Stimulated activated naive B cell treated with anti-CD40 and anti-IgM and Interleukin-4, amounts not matched to agents 10 μg/mL and 1 μg/mL and 100 μg/mL, for 72 hours (primary cell): ENCODE results near the gene CD99L2.
A peak's percentile ranks its signal among the peaks of the same experiment; 100 is the strongest.
"Not testable (repeated sequence)": the region's sequence is repeated elsewhere in the genome, so short reads cannot be mapped to it uniquely, and the experiment has no call there.

Experiments
- ATAC-seq, 2 donors: fragments of 150-1000 bp; cut with Tn5 transposase; replicated peaks; 2 replicates each; pipeline ENCODE4 v1.10.0; 2021; ENCODE audit warnings: moderate library complexity in 1 of 2
- DNase-seq: peaks from one replicate; pipeline ENCODE4 v3.0.0; 2021
- H3K27ac Mint-ChIP-seq: one replicate; pipeline ENCODE4 v1.8.0; 2022; ENCODE audit warnings: mild to moderate bottlenecking, mixed read lengths
- H3K27me3 Mint-ChIP-seq, 2 donors: one replicate each; pipeline ENCODE4 v1.8.0; 2022; ENCODE audit warnings: mixed read lengths in 2 of 2
- H3K36me3 Mint-ChIP-seq, 2 donors: one replicate each; pipeline ENCODE4 v1.8.0; 2022; ENCODE audit warnings: mixed read lengths in 2 of 2, mild to moderate bottlenecking in 1 of 2
- H3K4me1 Mint-ChIP-seq, 2 donors: one replicate each; pipeline ENCODE4 v1.8.0; 2022; ENCODE audit warnings: mixed read lengths in 2 of 2, mild to moderate bottlenecking in 1 of 2
- H3K4me3 Mint-ChIP-seq, 2 donors: one replicate each; pipeline ENCODE4 v1.8.0; 2022; ENCODE audit warnings: mild to moderate bottlenecking in 2 of 2, mixed read lengths in 2 of 2, moderate library complexity in 1 of 2
- H3K9me3 Mint-ChIP-seq, 2 donors: one replicate each; pipeline ENCODE4 v1.8.0; 2022; ENCODE audit warnings: mixed read lengths in 2 of 2, mild to moderate bottlenecking in 1 of 2

CD99L2 gene

GRCh38 chrX:150907474-150907873, 9.0 kb upstream of the CD99L2 start:
- Mint-ChIP-seq H3K27me3 (peaks cover 22% of the 10 kb centered on the region in 2 donors), H3K9me3 (no peaks in the 10 kb centered on the region), H3K4me3 (no peak overlapping the region), H3K4me1 (no peaks in the 10 kb centered on the region), H3K27ac (no peak overlapping the region), H3K36me3 (no peaks in the 10 kb centered on the region)
- DNase-seq (no peak), ATAC-seq (no peak)

GRCh38 chrX:150906694-150907093, 8.2 kb upstream of the CD99L2 start:
- Mint-ChIP-seq H3K4me3 (no peak overlapping the region), H3K36me3 (no peaks in the 10 kb centered on the region), H3K4me1 (no peaks in the 10 kb centered on the region), H3K9me3 (no peaks in the 10 kb centered on the region), H3K27me3 (peaks cover 17 to 23% of the 10 kb centered on the region in 2 donors), H3K27ac (no peak overlapping the region)
- no peak for DNase-seq
- no peak for ATAC-seq

- no peak overlapping the region for H3K4me3 Mint-ChIP-seq
- ATAC-seq, result no peak
- no peak for DNase-seq
Measured at GRCh38 chrX:150905293-150905692, 6.8 kb upstream of the CD99L2 start.

GRCh38 chrX:150903110-150903508, 4.6 kb upstream of the CD99L2 start:
- Mint-ChIP-seq H3K27me3 (peaks cover 17 to 27% of the 10 kb centered on the region in 2 donors), H3K4me3 (no peak overlapping the region), H3K9me3 (no peaks in the 10 kb centered on the region), H3K4me1 (no peaks in the 10 kb centered on the region), H3K36me3 (no peaks in the 10 kb centered on the region), H3K27ac (no peak overlapping the region)
- DNase-seq (no peak), ATAC-seq (no peak)

More at GRCh38 chrX:150905293-150905692, 6.8 kb upstream of the CD99L2 start:
- Mint-ChIP-seq H3K27me3 (peaks cover 17 to 27% of the 10 kb centered on the region in 2 donors), H3K4me1 (no peaks in the 10 kb centered on the region), H3K36me3 (no peaks in the 10 kb centered on the region), H3K27ac (no peak overlapping the region), H3K9me3 (no peaks in the 10 kb centered on the region)

GRCh38 chrX:150902434-150903109, 4.1 kb upstream of the CD99L2 start:
- Mint-ChIP-seq H3K27me3 (peaks cover 17 to 27% of the 10 kb centered on the region in 2 donors), H3K36me3 (no peaks in the 10 kb centered on the region), H3K9me3 (no peaks in the 10 kb centered on the region), H3K4me1 (no peaks in the 10 kb centered on the region), H3K27ac (no peak overlapping the region), H3K4me3 (no peak overlapping the region)
- no peak for DNase-seq
- ATAC-seq, result no peak

- Mint-ChIP-seq H3K27me3 (peaks cover 9 to 13% of the 10 kb centered on the region in 2 donors), H3K36me3 (peaks cover 0 to 3% of the 10 kb centered on the region in 2 donors), H3K9me3 (no peaks in the 10 kb centered on the region), H3K4me3 (peak overlapping the region; percentile 87 to 90), H3K27ac (peak overlapping the region; percentile 80), H3K4me1 (peaks cover 3 to 5% of the 10 kb centered on the region in 2 donors)
- DNase-seq (peak; percentile 24), ATAC-seq (peak; percentile 64 to 70)
Measured at GRCh38 chrX:150899191-150899757, 806 bp upstream of the CD99L2 start.

- Mint-ChIP-seq H3K27ac (no peak overlapping the region), H3K4me3 (peak overlapping the region; percentile 62 to 87), H3K9me3 (no peaks in the 10 kb centered on the region), H3K36me3 (peaks cover 0 to 3% of the 10 kb centered on the region in 2 donors), H3K4me1 (peaks cover 3 to 5% of the 10 kb centered on the region in 2 donors), H3K27me3 (peaks cover 0 to 4% of the 10 kb centered on the region in 2 donors)
- ATAC-seq (peak; percentile 1 to 4), DNase-seq (peak; percentile 2)
Measured at GRCh38 chrX:150897421-150898320, 797 bp downstream of the CD99L2 start.

- H3K36me3 Mint-ChIP-seq, result peaks cover 0 to 3% of the 10 kb centered on the region in 2 donors
- no peak overlapping the region for H3K4me3 Mint-ChIP-seq
- H3K27me3 Mint-ChIP-seq, result peaks cover 0 to 3% of the 10 kb centered on the region in 2 donors
- H3K9me3 Mint-ChIP-seq, result no peaks in the 10 kb centered on the region
- DNase-seq (no peak), ATAC-seq (no peak)
- H3K27ac Mint-ChIP-seq, result no peak overlapping the region
- peaks cover 3 to 5% of the 10 kb centered on the region in 2 donors for H3K4me1 Mint-ChIP-seq
Measured at GRCh38 chrX:150896632-150897031, 1.8 kb downstream of the CD99L2 start.

- DNase-seq, result no peak
- Mint-ChIP-seq H3K27me3 (no peaks in the 10 kb centered on the region), H3K4me1 (peaks cover 3 to 5% of the 10 kb centered on the region in 2 donors), H3K4me3 (no peak overlapping the region), H3K9me3 (no peaks in the 10 kb centered on the region), H3K27ac (no peak overlapping the region), H3K36me3 (peaks cover 0 to 3% of the 10 kb centered on the region in 2 donors)
- no peak for ATAC-seq
Measured at GRCh38 chrX:150893936-150894335, 4.5 kb downstream of the CD99L2 start.

GRCh38 chrX:150889131-150889530, 9.3 kb downstream of the CD99L2 start:
- H3K27ac Mint-ChIP-seq, result no peak overlapping the region
- no peaks in the 10 kb centered on the region for H3K4me1 Mint-ChIP-seq
- H3K36me3 Mint-ChIP-seq, result no peaks in the 10 kb centered on the region
- no peak overlapping the region for H3K4me3 Mint-ChIP-seq
- ATAC-seq (no peak), DNase-seq (no peak)
- H3K9me3 Mint-ChIP-seq, result no peaks in the 10 kb centered on the region
- H3K27me3 Mint-ChIP-seq, result no peaks in the 10 kb centered on the region

- H3K36me3 Mint-ChIP-seq, result no peaks in the 10 kb centered on the region
- H3K4me1 Mint-ChIP-seq, result peaks cover 0 to 5% of the 10 kb centered on the region in 2 donors
- H3K27me3 Mint-ChIP-seq, result no peaks in the 10 kb centered on the region
- no peaks in the 10 kb centered on the region for H3K9me3 Mint-ChIP-seq
- no peak for ATAC-seq
- H3K27ac Mint-ChIP-seq, result no peak overlapping the region
- DNase-seq, result no peak
- no peak overlapping the region for H3K4me3 Mint-ChIP-seq
Measured at GRCh38 chrX:150887906-150888465, 10.5 kb downstream of the CD99L2 start.

GRCh38 chrX:150887268-150887667, 11.2 kb downstream of the CD99L2 start:
- H3K4me1 Mint-ChIP-seq, DNase-seq, ATAC-seq, H3K9me3 Mint-ChIP-seq, H3K36me3 Mint-ChIP-seq, H3K27ac Mint-ChIP-seq, H3K4me3 Mint-ChIP-seq, H3K27me3 Mint-ChIP-seq: not testable (repeated sequence)

- Mint-ChIP-seq H3K4me3 (no peak overlapping the region), H3K36me3 (no peaks in the 10 kb centered on the region), H3K27me3 (no peaks in the 10 kb centered on the region), H3K27ac (no peak overlapping the region), H3K9me3 (no peaks in the 10 kb centered on the region), H3K4me1 (peaks cover under 1 to 6% of the 10 kb centered on the region in 2 donors)
- no peak for ATAC-seq
- no peak for DNase-seq
Measured at GRCh38 chrX:150886381-150886780, 12.1 kb downstream of the CD99L2 start.

- ATAC-seq (no peak), DNase-seq (no peak)
- peaks cover 10 to 29% of the 10 kb centered on the region in 2 donors for H3K4me1 Mint-ChIP-seq
- no peaks in the 10 kb centered on the region for H3K27me3 Mint-ChIP-seq
- H3K27ac Mint-ChIP-seq, result no peak overlapping the region
- H3K36me3 Mint-ChIP-seq, result peaks cover 8 to 9% of the 10 kb centered on the region in 2 donors
- no peak overlapping the region for H3K4me3 Mint-ChIP-seq
- peaks cover under 1 to 1% of the 10 kb centered on the region in 2 donors for H3K9me3 Mint-ChIP-seq
Measured at GRCh38 chrX:150880808-150881165, 17.7 kb downstream of the CD99L2 start.
